K562 (cell line): ENCODE measurements around the gene GALNT16. TPM values are rescaled to one million over a fixed set of nuclear protein-coding genes. Genes with fewer than 3 reads are reported as not detected.

ENCODE experiments used
- CC2D1A ChIP-seq: fragments of 450-650 bp; IDR thresholded peaks from 2 replicates; pipeline ENCODE4 v1.6.1; 2017; ENCODE audit warnings: mild to moderate bottlenecking
- HMG20A ChIP-seq: fragments of 450-650 bp; formaldehyde crosslinking; conservative IDR thresholded peaks from 2 replicates; pipeline ENCODE4 v1.4.0; 2020; ENCODE audit warnings: mild to moderate bottlenecking, mixed read lengths
- NFE2 ChIP-seq: IDR thresholded peaks from 2 replicates; pipeline ENCODE4 v1.6.1; 2014; ENCODE audit warnings: antibody characterized with exemption, low read depth
- ZNF124 ChIP-seq: sonication (generic); formaldehyde crosslinking; IDR thresholded peaks from 2 replicates; pipeline ENCODE4 v1.8.1; 2022; ENCODE audit warnings: missing genetic modification reagents
- polyA plus RNA-seq, 8 experiments: library from polyadenylated mRNA; depleted of rRNA in 4 of 8; stranded (reverse) in 5 of 8; unstranded in 3 of 8; fragments of >200 nt; fragmentation: Nextera tagmentation in 2 of 8; fragmentation: Illumina TruSeq in 1 of 8; extraction: Ambion mirVana in 2 of 8; extraction: Trizol in 1 of 8; gene quantifications; 2 replicates each; pipeline versions ENCODE4 v1.2.1 to v1.2.3, GENCODE V29; 2011 to 2014; ENCODE audit warnings: inconsistent platforms in 1 of 8, missing spikeins in 1 of 8
- total RNA-seq, 7 experiments: library from RNA; depleted of rRNA in 6 of 7; stranded (reverse); fragments of >200 nt in 6 of 7; fragmentation: Illumina TruSeq in 2 of 7; extraction: Trizol in 2 of 7; gene quantifications; 2 replicates each; pipeline versions ENCODE4 v1.2.1 to v1.2.3, GENCODE V29; 2011 to 2021; ENCODE audit warnings: low replicate concordance in 1 of 7
- TF ChIP-seq, protein P1 (sequence below): fragments of 200-600 bp; sonication (generic); IDR thresholded peaks from one replicate; pipeline ENCODE4 v1.6.1; 2012; ENCODE audit warnings: mild to moderate bottlenecking, low read depth, low read length, inconsistent platforms
- TF ChIP-seq, protein P2 (sequence below): fragments of 250-450 bp; sonication (Bioruptor Pico); IDR thresholded peaks from 2 replicates; pipeline ENCODE4 v1.8.0; 2021; ENCODE audit warnings: borderline replicate concordance, mild to moderate bottlenecking, moderate library complexity; ENCODE audit not compliant: poor library complexity, severe bottlenecking

GALNT16 gene
- total and polyA plus RNA-seq, 9 of the 15 experiments (the other 6 are each of a cell fraction or from before 2014, with no cell fraction given), result not detected

GRCh38 chr14:69270795-69271708 lies 11.1 kb downstream of the GALNT16 start (continued):
- TF ChIP-seq, protein P1, sequence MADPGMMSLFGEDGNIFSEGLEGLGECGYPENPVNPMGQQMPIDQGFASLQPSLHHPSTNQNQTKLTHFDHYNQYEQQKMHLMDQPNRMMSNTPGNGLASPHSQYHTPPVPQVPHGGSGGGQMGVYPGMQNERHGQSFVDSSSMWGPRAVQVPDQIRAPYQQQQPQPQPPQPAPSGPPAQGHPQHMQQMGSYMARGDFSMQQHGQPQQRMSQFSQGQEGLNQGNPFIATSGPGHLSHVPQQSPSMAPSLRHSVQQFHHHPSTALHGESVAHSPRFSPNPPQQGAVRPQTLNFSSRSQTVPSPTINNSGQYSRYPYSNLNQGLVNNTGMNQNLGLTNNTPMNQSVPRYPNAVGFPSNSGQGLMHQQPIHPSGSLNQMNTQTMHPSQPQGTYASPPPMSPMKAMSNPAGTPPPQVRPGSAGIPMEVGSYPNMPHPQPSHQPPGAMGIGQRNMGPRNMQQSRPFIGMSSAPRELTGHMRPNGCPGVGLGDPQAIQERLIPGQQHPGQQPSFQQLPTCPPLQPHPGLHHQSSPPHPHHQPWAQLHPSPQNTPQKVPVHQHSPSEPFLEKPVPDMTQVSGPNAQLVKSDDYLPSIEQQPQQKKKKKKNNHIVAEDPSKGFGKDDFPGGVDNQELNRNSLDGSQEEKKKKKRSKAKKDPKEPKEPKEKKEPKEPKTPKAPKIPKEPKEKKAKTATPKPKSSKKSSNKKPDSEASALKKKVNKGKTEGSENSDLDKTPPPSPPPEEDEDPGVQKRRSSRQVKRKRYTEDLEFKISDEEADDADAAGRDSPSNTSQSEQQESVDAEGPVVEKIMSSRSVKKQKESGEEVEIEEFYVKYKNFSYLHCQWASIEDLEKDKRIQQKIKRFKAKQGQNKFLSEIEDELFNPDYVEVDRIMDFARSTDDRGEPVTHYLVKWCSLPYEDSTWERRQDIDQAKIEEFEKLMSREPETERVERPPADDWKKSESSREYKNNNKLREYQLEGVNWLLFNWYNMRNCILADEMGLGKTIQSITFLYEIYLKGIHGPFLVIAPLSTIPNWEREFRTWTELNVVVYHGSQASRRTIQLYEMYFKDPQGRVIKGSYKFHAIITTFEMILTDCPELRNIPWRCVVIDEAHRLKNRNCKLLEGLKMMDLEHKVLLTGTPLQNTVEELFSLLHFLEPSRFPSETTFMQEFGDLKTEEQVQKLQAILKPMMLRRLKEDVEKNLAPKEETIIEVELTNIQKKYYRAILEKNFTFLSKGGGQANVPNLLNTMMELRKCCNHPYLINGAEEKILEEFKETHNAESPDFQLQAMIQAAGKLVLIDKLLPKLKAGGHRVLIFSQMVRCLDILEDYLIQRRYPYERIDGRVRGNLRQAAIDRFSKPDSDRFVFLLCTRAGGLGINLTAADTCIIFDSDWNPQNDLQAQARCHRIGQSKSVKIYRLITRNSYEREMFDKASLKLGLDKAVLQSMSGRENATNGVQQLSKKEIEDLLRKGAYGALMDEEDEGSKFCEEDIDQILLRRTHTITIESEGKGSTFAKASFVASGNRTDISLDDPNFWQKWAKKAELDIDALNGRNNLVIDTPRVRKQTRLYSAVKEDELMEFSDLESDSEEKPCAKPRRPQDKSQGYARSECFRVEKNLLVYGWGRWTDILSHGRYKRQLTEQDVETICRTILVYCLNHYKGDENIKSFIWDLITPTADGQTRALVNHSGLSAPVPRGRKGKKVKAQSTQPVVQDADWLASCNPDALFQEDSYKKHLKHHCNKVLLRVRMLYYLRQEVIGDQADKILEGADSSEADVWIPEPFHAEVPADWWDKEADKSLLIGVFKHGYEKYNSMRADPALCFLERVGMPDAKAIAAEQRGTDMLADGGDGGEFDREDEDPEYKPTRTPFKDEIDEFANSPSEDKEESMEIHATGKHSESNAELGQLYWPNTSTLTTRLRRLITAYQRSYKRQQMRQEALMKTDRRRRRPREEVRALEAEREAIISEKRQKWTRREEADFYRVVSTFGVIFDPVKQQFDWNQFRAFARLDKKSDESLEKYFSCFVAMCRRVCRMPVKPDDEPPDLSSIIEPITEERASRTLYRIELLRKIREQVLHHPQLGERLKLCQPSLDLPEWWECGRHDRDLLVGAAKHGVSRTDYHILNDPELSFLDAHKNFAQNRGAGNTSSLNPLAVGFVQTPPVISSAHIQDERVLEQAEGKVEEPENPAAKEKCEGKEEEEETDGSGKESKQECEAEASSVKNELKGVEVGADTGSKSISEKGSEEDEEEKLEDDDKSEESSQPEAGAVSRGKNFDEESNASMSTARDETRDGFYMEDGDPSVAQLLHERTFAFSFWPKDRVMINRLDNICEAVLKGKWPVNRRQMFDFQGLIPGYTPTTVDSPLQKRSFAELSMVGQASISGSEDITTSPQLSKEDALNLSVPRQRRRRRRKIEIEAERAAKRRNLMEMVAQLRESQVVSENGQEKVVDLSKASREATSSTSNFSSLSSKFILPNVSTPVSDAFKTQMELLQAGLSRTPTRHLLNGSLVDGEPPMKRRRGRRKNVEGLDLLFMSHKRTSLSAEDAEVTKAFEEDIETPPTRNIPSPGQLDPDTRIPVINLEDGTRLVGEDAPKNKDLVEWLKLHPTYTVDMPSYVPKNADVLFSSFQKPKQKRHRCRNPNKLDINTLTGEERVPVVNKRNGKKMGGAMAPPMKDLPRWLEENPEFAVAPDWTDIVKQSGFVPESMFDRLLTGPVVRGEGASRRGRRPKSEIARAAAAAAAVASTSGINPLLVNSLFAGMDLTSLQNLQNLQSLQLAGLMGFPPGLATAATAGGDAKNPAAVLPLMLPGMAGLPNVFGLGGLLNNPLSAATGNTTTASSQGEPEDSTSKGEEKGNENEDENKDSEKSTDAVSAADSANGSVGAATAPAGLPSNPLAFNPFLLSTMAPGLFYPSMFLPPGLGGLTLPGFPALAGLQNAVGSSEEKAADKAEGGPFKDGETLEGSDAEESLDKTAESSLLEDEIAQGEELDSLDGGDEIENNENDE, result no peak
- TF ChIP-seq, protein P2, sequence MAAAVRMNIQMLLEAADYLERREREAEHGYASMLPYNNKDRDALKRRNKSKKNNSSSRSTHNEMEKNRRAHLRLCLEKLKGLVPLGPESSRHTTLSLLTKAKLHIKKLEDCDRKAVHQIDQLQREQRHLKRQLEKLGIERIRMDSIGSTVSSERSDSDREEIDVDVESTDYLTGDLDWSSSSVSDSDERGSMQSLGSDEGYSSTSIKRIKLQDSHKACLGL (CRISPR knock-in tag), result no peak
- TF ChIP-seq CC2D1A, result no peak
- TF ChIP-seq ZNF124 (CRISPR knock-in tag), result no peak
- no peak for TF ChIP-seq NFE2
- TF ChIP-seq HMG20A (CRISPR knock-in tag), result no peak
